Spinal cord (tissue), 10 donors: ENCODE measurements around the gene NKAIN4. TPM values are rescaled to one million over a fixed set of nuclear protein-coding genes. Genes with fewer than 3 reads are reported as not detected.
A peak's percentile ranks its signal among the peaks of the same experiment; 100 is the strongest.
"Not testable (repeated sequence)": the region's sequence is repeated elsewhere in the genome, so short reads cannot be mapped to it uniquely, and the experiment has no call there.

Source experiments
- DNase-seq, 6 donors: peaks; one replicate each; pipeline versions ENCODE4 v3.0.0 to v3.0.0-alpha.2; 2013 to 2015; ENCODE audit warnings: low spot score in 6 of 6, low read depth in 4 of 6
- H3K27ac ChIP-seq: one replicate; pipeline ENCODE4 v1.5.1; 2013; ENCODE audit warnings: low read depth, low read length, control low read depth
- H3K27me3 ChIP-seq: one replicate; pipeline ENCODE4 v1.6.1; 2013; ENCODE audit warnings: low read length; ENCODE audit not compliant: control insufficient read depth, insufficient read depth
- H3K36me3 ChIP-seq: one replicate; pipeline ENCODE4 v1.6.1; 2013; ENCODE audit warnings: low read length; ENCODE audit not compliant: control insufficient read depth, insufficient read depth
- H3K4me1 ChIP-seq: one replicate; pipeline ENCODE4 v1.6.1; 2013; ENCODE audit warnings: low read length; ENCODE audit not compliant: control insufficient read depth, insufficient read depth
- H3K4me3 ChIP-seq: one replicate; pipeline ENCODE4 v1.5.1; 2013; ENCODE audit warnings: low read depth, low read length, control low read depth
- H3K9me3 ChIP-seq: one replicate; pipeline ENCODE4 v1.6.1; 2013; ENCODE audit warnings: low read length; ENCODE audit not compliant: control insufficient read depth, insufficient read depth
- WGBS: methylation state at CpG from one replicate; pipeline ENCODE4 v1.1.5; 2013; ENCODE audit warnings: missing lambda C conversion rate; ENCODE audit not compliant: insufficient coverage; 5-methylcytosine and 5-hydroxymethylcytosine counted together
- polyA plus RNA-seq, 2 donors: library from polyadenylated mRNA; unstranded; fragments of 120-200 nt; gene quantifications; one replicate each; pipeline ENCODE4 v1.2.1, GENCODE V29; 2013; ENCODE audit not compliant: insufficient read length in 2 of 2
- total RNA-seq, 2 donors: library from RNA; depleted of rRNA in 1 of 2; stranded (reverse); fragments of 120-200 nt in 1 of 2; fragments of >200 nt in 1 of 2; gene quantifications; one replicate each; pipeline versions ENCODE4 v1.2.3 to v1.2.4, GENCODE V29; 2013 to 2014
- donor health status: healthy.

NKAIN4 gene
- total and polyA plus RNA-seq, 4 donors, result 38.7 to 153 (median 83.8) TPM

DNA sequence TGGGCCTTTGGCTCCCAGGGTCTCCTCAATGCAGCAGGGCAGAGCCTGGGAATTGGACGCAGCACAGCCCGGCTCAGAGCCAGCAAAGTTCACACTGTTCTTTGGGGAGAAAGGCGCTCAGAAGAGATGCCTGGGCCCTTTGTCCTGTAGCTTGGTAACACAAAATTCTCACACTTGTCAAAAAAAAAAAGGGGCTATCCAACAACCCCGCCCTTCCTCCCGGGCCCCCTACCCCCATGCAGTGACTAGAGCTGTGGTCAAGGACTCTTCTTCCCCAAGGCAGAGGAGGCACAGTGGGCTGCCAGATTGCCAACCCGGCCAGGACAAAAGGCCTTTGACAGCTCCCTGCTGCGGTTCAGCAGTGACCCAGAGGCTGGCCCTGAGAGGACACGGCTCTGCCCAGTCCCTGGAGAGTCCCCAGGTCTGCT lies 2.0 kb downstream of the NKAIN4 start:
- Histone ChIP-seq H3K4me3 (peak overlapping the region; percentile 54), H3K36me3 (peaks cover 45% of the 10 kb centered on the region), H3K9me3 (no peaks in the 10 kb centered on the region), H3K27ac (peak overlapping the region; percentile 85), H3K4me1 (peaks cover 88% of the 10 kb centered on the region), H3K27me3 (peaks cover 8% of the 10 kb centered on the region)
- 28% methylated on average over 3 of the region's 8 CpGs for WGBS
- peak in 2 of 6 donors; percentile 77 to 81 for DNase-seq

DNA sequence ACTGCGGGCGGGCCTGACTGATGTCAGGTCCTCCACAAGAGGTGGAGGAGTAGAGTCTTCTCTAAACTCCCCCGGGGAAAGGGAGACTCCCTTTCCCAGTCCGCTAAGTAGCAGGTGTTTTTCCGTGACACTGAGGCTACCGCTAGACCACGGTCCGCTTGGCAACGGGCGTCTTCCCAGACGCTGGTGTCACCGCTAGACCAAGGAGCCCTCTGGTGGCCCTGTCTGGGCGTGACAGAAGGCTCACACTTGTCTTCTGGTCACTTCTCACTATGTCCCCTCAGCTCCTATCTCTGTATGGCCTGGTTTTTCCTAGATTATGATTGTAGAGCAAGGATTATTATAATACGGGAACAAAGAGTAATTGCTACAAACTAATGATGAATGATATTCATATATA lies 2.9 kb downstream of the NKAIN4 start:
- H3K27me3 ChIP-seq, H3K9me3 ChIP-seq, H3K4me3 ChIP-seq, H3K27ac ChIP-seq: not testable (repeated sequence)
- peaks cover 88% of the 10 kb centered on the region for H3K4me1 ChIP-seq
- peak in 1 of 6 donors; percentile 49 for DNase-seq
- no CpG with 5 or more reads among the region's 14 CpGs for WGBS
- H3K36me3 ChIP-seq, result peaks cover 49% of the 10 kb centered on the region

DNA sequence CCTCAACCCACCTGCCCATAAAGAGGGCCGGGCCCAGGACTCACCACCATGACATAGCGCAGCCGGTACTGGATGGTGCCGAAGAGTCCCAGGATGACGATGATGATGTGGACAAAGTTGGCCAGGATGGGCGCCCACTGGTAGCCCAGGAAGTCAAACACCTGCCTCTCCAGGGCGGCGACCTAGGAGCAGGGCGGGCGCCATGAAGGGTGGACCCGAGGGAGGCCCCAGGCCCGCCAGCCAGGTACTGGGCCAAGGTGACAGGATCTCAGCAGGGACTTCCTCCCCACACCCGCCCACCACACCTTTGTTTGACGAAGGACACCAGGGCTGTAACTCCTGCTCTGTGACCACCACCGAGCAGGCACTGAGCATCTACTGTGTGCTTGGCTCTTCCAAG lies 4.4 kb downstream of the NKAIN4 start:
- no peak for DNase-seq
- Histone ChIP-seq H3K9me3 (no peaks in the 10 kb centered on the region), H3K4me3 (no peak overlapping the region), H3K27ac (no peak overlapping the region), H3K4me1 (peaks cover 85% of the 10 kb centered on the region), H3K27me3 (peaks cover 6% of the 10 kb centered on the region), H3K36me3 (peaks cover 53% of the 10 kb centered on the region)
- 96% methylated on average over 14 of the region's 15 CpGs for WGBS

DNA sequence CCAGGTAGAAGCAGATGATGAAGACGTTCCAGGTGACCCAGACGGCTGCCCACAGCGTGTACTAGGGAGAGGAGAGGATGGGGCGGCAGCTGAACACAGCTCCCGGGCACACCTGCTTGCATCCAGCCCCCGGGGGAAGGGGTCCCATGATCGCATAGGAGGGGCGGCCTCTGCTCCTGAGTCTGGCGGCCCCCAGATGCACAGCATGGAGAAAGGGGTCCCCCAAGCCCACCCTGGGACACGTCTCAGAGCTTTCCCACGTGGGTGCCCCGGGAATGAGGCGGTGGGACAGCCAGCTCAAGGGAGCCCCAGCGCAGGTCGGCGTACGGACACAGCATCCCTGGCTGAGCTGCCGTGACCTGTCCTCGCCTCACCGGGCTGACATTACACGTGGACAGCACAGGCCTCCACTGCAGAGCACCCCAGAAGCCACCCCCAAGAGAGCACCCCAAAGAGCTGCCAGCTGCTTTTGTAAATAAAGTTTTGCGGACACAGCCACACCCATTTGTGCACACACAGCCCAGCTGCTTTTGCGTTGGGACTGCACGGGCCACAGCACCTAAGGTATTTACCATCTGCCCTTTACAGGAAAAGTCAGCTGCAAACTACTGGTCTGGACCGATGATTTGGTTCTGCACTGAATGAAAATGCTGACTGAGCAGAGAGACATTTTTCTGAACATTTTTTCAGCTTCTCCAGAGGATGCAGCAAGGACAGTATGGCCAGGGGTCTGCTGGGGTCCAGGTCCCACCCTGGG lies 5.2 kb downstream of the NKAIN4 start:
- peaks cover 4% of the 10 kb centered on the region for H3K27me3 ChIP-seq
- H3K4me1 ChIP-seq, result peaks cover 83% of the 10 kb centered on the region
- H3K9me3 ChIP-seq, result no peaks in the 10 kb centered on the region
- H3K27ac ChIP-seq, result no peak overlapping the region
- peaks cover 61% of the 10 kb centered on the region for H3K36me3 ChIP-seq
- no peak for DNase-seq
- WGBS, result 81% methylated on average over 25 of the region's 25 CpGs
- no peak overlapping the region for H3K4me3 ChIP-seq

DNA sequence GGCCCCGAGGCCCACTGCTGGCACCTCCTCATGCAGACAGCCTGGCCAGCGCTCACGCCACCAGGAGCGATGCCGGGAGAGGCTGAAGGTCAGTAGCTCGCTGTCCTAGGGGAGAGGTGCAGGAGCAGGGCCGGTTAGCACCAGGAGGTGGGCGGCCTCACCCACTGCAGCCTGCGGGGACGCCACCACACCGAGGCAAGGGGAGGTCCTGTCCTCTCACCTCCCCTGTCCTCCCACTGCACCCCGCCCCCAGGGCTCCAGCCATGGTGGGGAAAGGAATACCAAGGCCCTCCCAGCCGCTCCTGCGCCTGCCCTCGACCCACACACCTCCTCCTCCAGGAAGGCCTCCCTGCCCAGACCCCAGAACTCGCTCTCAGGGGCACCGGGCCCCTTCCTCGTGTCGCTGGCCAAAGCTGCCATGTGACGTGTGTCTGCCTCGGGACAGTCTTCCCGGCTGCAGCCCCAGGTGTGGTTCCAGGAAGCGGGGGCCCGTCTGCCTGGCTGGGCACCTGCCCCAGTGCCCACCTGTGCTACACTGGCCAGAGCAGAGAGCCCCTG lies 6.5 kb downstream of the NKAIN4 start:
- peaks cover 74% of the 10 kb centered on the region for H3K4me1 ChIP-seq
- H3K27me3 ChIP-seq, result no peaks in the 10 kb centered on the region
- DNase-seq, result no peak
- no peak overlapping the region for H3K27ac ChIP-seq
- peaks cover 74% of the 10 kb centered on the region for H3K36me3 ChIP-seq
- H3K9me3 ChIP-seq, result no peaks in the 10 kb centered on the region
- H3K4me3 ChIP-seq, result no peak overlapping the region
- 85% methylated on average over 21 of the region's 24 CpGs for WGBS

DNA sequence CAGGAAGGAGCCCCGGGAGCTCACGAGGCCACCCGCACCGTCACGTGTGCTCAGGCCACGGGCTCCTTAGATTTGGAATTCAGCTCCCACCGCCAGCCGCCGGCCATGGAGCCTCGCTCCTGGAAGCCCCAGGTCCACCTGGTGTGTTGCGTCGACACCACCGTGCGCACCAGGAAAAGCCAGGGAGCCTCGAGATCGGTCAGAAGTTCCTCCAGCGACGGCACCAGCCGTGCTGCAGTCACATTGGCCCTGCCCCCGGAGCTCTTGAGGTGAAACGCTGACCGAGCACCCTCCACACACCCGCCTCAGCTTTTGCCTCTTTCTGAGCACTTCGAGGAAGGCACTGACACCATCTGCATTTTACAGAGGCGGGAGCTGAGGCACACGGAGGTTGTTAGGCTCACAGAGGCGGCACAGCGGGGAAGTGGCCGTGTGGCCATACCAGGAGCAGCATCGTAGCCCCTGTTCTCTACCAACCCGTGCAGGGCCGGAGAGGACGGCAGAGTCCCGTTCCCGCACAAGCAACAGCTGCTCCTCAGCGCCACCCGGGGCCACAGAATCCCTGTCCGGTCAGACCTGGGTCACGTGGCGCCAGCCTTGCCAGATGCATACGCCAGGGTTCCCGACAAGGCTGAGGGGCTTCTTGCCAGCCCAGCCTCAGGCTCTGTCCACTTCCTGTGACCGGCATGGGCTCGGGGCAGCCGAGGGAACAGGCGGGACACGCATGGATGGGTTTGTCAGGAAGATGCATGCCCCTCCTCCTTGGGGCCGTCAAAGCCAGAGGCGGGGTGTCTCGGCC lies 7.6 kb downstream of the NKAIN4 start:
- DNase-seq, result no peak
- Histone ChIP-seq H3K4me3 (no peak overlapping the region), H3K4me1 (peaks cover 65% of the 10 kb centered on the region), H3K27me3 (no peaks in the 10 kb centered on the region), H3K9me3 (no peaks in the 10 kb centered on the region), H3K27ac (no peak overlapping the region), H3K36me3 (peaks cover 83% of the 10 kb centered on the region)
- WGBS, result 55% methylated on average over 43 of the region's 50 CpGs

DNA sequence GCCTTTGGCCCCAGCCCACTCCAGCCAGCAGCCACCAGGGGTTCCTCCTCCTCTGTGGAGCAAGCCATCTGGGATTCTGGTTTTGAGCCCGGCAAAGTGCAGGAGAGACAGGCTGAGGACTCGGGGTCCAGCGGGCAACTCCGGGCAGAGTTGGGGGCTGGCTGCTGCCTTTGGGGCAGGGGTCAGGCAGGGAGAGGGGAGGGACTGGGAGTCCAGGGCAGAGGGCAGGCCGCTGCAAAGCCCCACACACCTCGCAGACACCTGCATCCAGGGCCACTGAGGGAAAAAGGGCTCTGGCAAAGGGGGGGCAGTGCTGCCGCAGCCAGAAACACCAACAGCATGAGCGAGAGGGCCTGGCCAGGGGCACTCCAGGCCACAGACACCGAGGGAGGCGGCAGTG lies 9.8 kb downstream of the NKAIN4 start:
- Histone ChIP-seq H3K27me3 (no peaks in the 10 kb centered on the region), H3K36me3 (peaks cover 88% of the 10 kb centered on the region), H3K4me3 (no peak overlapping the region), H3K4me1 (peaks cover 60% of the 10 kb centered on the region), H3K9me3 (no peaks in the 10 kb centered on the region), H3K27ac (no peak overlapping the region)
- no peak for DNase-seq
- 87% methylated on average over 10 of the region's 10 CpGs for WGBS

DNA sequence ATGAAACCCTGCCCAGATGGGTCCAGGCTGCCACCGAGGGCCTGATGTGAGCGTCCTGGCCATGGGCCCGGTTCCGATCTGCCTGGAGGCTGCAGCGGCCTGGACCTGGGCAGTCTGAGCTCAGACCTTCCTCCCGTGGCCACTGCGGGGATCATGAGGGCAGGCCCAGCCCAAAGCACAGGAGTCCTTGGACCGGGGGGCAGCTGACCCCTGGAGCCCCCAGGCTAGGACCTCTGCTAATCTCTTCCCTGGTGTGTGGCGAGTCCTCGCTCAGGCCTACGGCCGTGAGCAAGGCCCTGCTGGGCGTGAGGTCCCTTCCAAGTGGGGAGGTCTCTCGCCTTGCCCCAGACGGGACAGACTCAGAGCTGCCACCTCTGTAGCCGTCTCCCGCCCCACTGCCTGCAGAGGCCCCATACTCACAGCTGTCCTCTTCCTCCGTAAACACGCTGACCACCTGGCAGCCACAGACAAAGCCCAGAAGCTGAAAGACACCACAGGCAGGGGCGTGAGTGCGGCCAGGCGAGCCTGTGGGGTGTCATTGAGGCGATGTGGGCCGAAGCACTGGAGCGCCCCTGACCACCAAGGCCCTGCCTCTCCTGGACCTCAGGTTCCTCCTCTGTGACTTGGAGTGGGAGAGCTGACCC lies 10.5 kb downstream of the NKAIN4 start:
- Histone ChIP-seq H3K9me3 (no peaks in the 10 kb centered on the region), H3K36me3 (peaks cover 84% of the 10 kb centered on the region), H3K27ac (no peak overlapping the region), H3K4me1 (peaks cover 60% of the 10 kb centered on the region), H3K27me3 (no peaks in the 10 kb centered on the region), H3K4me3 (no peak overlapping the region)
- 84% methylated on average over 25 of the region's 25 CpGs for WGBS
- no peak for DNase-seq

DNA sequence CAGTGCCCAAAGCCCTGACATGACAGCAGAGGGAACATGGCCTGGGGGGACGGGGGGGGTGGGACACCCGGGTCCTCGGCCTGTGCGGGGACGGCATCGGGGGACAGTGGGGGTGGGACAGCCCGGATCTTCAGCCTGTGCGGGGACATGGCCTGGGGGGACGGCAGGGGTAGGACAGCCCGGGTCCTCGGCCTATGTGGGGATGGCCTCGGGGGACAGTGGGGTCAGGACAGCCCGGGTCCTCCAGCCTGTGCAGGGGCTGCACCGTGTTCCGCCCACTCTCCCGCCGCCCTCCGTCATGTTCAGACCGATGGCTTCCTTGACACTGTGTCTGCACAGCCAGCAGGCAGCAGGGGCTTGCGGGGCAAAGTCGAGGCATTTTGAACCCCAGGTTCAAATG lies 11.5 kb downstream of the NKAIN4 start:
- Histone ChIP-seq H3K27ac (no peak overlapping the region), H3K9me3 (no peaks in the 10 kb centered on the region), H3K4me1 (peaks cover 60% of the 10 kb centered on the region), H3K4me3 (no peak overlapping the region), H3K36me3 (peaks cover 74% of the 10 kb centered on the region), H3K27me3 (no peaks in the 10 kb centered on the region)
- DNase-seq, result no peak
- WGBS, result 86% methylated on average over 21 of the region's 21 CpGs
